Ascending aorta (tissue), 2 donors: ENCODE measurements around the gene PROC. TPM values are rescaled to one million over a fixed set of nuclear protein-coding genes. Genes with fewer than 3 reads are reported as not detected.

Experiments
- DNase-seq, 2 donors: peaks; one replicate each; pipeline ENCODE4 v3.0.0-alpha.2; 2019; ENCODE audit warnings: low spot score in 2 of 2
- H3K27ac ChIP-seq, 2 donors: fragments of 200-600 bp; sonication (generic); one replicate each; pipeline ENCODE4 v1.5.1; 2016 to 2017; ENCODE audit warnings: mild to moderate bottlenecking in 1 of 2
- H3K27me3 ChIP-seq: fragments of 200-600 bp; sonication (generic); one replicate; pipeline ENCODE4 v1.5.1; 2017
- H3K36me3 ChIP-seq, 2 donors: fragments of 200-600 bp; sonication (generic); one replicate each; pipeline ENCODE4 v1.5.1; 2016
- H3K4me1 ChIP-seq, 2 donors: fragments of 200-600 bp; sonication (generic); one replicate each; pipeline ENCODE4 v1.5.1; 2016 to 2017; ENCODE audit warnings: mild to moderate bottlenecking in 1 of 2
- H3K4me3 ChIP-seq, 2 donors: fragments of 200-600 bp; sonication (generic); one replicate each; pipeline ENCODE4 v1.5.1; 2016 to 2017; ENCODE audit warnings: mild to moderate bottlenecking in 1 of 2
- H3K9me3 ChIP-seq, 2 donors: fragments of 200-600 bp; sonication (generic); one replicate each; pipeline ENCODE4 v1.5.1; 2016
- intact Hi-C: fragments of 100-400 bp; cut with DNase I; formaldehyde crosslinking; loops from one replicate; pipeline ENCODE4 v1.15.1; 2023
- total RNA-seq: library from RNA; depleted of rRNA; stranded (reverse); fragments of >200 nt; gene quantifications from one replicate; pipeline ENCODE4 v1.1.0, GENCODE V29; 2016
- TF ChIP-seq, protein P1 (sequence below), 3 experiments: fragments of 200-600 bp in 2 of 3; fragments of 450-650 bp in 1 of 3; sonication (generic) in 2 of 3; IDR thresholded peaks; one replicate each; pipeline ENCODE4 v1.5.1; 2016 to 2019; ENCODE audit warnings: antibody characterized with exemption in 3 of 3, mild to moderate bottlenecking in 1 of 3, moderate library complexity in 1 of 3

Gene PROC
- total RNA-seq, 1 donor from 2014 or later, result not detected

DNA sequence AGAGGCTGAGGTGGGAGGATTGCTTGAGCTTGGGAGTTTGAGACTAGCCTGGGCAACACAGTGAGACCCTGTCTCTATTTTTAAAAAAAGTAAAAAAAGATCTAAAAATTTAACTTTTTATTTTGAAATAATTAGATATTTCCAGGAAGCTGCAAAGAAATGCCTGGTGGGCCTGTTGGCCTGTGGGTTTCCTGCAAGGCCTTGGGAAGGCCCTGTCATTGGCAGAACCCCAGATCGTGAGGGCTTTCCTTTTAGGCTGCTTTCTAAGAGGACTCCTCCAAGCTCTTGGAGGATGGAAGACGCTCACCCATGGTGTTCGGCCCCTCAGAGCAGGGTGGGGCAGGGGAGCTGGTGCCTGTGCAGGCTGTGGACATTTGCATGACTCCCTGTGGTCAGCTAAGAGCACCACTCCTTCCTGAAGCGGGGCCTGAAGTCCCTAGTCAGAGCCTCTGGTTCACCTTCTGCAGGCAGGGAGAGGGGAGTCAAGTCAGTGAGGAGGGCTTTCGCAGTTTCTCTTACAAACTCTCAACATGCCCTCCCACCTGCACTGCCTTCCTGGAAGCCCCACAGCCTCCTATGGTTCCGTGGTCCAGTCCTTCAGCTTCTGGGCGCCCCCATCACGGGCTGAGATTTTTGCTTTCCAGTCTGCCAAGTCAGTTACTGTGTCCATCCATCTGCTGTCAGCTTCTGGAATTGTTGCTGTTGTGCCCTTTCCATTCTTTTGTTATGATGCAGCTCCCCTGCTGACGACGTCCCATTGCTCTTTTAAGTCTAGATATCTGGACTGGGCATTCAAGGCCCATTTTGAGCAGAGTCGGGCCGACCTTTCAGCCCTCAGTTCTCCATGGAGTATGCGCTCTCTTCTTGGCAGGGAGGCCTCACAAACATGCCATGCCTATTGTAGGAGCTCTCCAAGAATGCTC lies 6.6 kb downstream of the PROC start:
- TF ChIP-seq, protein P1, sequence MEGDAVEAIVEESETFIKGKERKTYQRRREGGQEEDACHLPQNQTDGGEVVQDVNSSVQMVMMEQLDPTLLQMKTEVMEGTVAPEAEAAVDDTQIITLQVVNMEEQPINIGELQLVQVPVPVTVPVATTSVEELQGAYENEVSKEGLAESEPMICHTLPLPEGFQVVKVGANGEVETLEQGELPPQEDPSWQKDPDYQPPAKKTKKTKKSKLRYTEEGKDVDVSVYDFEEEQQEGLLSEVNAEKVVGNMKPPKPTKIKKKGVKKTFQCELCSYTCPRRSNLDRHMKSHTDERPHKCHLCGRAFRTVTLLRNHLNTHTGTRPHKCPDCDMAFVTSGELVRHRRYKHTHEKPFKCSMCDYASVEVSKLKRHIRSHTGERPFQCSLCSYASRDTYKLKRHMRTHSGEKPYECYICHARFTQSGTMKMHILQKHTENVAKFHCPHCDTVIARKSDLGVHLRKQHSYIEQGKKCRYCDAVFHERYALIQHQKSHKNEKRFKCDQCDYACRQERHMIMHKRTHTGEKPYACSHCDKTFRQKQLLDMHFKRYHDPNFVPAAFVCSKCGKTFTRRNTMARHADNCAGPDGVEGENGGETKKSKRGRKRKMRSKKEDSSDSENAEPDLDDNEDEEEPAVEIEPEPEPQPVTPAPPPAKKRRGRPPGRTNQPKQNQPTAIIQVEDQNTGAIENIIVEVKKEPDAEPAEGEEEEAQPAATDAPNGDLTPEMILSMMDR (IDR thresholded peaks at IDR 0.05), result no peak
- Histone ChIP-seq H3K4me1 (peaks cover 5 to 8% of the 10 kb centered on the region in 2 donors), H3K27me3 (peaks cover 11% of the 10 kb centered on the region), H3K9me3 (no peaks in the 10 kb centered on the region), H3K36me3 (no peaks in the 10 kb centered on the region), H3K4me3 (no peak overlapping the region), H3K27ac (no peak overlapping the region)
- intact Hi-C loops, result no loop called here
- no peak for DNase-seq

DNA sequence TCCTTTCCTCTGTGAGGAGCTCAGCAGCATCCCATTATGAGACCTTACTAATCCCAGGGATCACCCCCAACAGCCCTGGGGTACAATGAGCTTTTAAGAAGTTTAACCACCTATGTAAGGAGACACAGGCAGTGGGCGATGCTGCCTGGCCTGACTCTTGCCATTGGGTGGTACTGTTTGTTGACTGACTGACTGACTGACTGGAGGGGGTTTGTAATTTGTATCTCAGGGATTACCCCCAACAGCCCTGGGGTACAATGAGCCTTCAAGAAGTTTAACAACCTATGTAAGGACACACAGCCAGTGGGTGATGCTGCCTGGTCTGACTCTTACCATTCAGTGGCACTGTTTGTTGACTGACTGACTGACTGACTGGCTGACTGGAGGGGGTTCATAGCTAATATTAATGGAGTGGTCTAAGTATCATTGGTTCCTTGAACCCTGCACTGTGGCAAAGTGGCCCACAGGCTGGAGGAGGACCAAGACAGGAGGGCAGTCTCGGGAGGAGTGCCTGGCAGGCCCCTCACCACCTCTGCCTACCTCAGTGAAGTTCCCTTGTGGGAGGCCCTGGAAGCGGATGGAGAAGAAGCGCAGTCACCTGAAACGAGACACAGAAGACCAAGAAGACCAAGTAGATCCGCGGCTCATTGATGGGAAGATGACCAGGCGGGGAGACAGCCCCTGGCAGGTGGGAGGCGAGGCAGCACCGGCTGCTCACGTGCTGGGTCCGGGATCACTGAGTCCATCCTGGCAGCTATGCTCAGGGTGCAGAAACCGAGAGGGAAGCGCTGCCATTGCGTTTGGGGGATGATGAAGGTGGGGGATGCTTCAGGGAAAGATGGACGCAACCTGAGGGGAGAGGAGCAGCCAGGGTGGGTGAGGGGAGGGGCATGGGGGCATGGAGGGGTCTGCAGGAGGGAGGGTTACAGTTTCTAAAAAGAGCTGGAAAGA lies 7.6 kb downstream of the PROC start:
- intact Hi-C loops, result no loop called here
- H3K36me3 ChIP-seq, result no peaks in the 10 kb centered on the region
- TF ChIP-seq, protein P1 (IDR thresholded peaks at IDR 0.05), result no peak
- H3K4me3 ChIP-seq, result no peak overlapping the region
- peaks cover 11% of the 10 kb centered on the region for H3K27me3 ChIP-seq
- H3K9me3 ChIP-seq, result no peaks in the 10 kb centered on the region
- H3K4me1 ChIP-seq, result peaks cover 5 to 8% of the 10 kb centered on the region in 2 donors
- no peak for DNase-seq
- H3K27ac ChIP-seq, result no peak overlapping the region

DNA sequence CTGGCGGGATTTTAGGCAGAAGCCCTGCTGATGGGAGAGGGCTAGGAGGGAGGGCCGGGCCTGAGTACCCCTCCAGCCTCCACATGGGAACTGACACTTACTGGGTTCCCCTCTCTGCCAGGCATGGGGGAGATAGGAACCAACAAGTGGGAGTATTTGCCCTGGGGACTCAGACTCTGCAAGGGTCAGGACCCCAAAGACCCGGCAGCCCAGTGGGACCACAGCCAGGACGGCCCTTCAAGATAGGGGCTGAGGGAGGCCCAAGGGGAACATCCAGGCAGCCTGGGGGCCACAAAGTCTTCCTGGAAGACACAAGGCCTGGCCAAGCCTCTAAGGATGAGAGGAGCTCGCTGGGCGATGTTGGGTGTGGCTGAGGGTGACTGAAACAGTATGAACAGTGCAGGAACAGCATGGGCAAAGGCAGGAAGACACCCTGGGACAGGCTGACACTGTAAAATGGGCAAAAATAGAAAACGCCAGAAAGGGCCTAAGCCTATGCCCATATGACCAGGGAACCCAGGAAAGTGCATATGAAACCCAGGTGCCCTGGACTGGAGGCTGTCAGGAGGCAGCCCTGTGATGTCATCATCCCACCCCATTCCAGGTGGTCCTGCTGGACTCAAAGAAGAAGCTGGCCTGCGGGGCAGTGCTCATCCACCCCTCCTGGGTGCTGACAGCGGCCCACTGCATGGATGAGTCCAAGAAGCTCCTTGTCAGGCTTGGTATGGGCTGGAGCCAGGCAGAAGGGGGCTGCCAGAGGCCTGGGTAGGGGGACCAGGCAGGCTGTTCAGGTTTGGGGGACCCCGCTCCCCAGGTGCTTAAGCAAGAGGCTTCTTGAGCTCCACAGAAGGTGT lies 8.5 kb downstream of the PROC start:
- peaks cover 5 to 8% of the 10 kb centered on the region in 2 donors for H3K4me1 ChIP-seq
- TF ChIP-seq, protein P1 (IDR thresholded peaks at IDR 0.05), result no peak
- no peak for DNase-seq
- H3K27ac ChIP-seq, result no peak overlapping the region
- H3K4me3 ChIP-seq, result no peak overlapping the region
- intact Hi-C loops, result no loop called here
- no peaks in the 10 kb centered on the region for H3K36me3 ChIP-seq
- H3K27me3 ChIP-seq, result peaks cover 11% of the 10 kb centered on the region
- H3K9me3 ChIP-seq, result no peaks in the 10 kb centered on the region

DNA sequence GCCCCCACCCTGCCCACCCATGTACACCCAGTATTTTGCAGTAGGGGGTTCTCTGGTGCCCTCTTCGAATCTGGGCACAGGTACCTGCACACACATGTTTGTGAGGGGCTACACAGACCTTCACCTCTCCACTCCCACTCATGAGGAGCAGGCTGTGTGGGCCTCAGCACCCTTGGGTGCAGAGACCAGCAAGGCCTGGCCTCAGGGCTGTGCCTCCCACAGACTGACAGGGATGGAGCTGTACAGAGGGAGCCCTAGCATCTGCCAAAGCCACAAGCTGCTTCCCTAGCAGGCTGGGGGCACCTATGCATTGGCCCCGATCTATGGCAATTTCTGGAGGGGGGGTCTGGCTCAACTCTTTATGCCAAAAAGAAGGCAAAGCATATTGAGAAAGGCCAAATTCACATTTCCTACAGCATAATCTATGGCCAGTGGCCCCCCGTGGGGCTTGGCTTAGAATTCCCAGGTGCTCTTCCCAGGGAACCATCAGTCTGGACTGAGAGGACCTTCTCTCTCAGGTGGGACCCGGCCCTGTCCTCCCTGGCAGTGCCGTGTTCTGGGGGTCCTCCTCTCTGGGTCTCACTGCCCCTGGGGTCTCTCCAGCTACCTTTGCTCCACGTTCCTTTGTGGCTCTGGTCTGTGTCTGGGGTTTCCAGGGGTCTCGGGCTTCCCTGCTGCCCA lies 9.3 kb downstream of the PROC start:
- Histone ChIP-seq H3K27ac (no peak overlapping the region), H3K4me1 (peaks cover 5 to 8% of the 10 kb centered on the region in 2 donors), H3K4me3 (no peak overlapping the region), H3K27me3 (peaks cover 9% of the 10 kb centered on the region), H3K9me3 (no peaks in the 10 kb centered on the region), H3K36me3 (no peaks in the 10 kb centered on the region)
- intact Hi-C loops, result no loop called here
- TF ChIP-seq, protein P1 (IDR thresholded peaks at IDR 0.05), result no peak
- DNase-seq, result no peak
